GM23338 (cell line): ENCODE results near the gene CHD8. TPM values are rescaled to one million over a fixed set of nuclear protein-coding genes. Genes with fewer than 3 reads are reported as not detected.
A peak's percentile ranks its signal among the peaks of the same experiment; 100 is the strongest.

Source experiments
- ATAC-seq: fragments of 200-7000 bp; cut with Tn5 transposase; 3 replicates; pipeline ENCODE4 v1.9.1; 2020
- DNase-seq: peaks from one replicate; pipeline ENCODE4 v3.0.0-alpha.2; 2015; ENCODE audit warnings: low spot score
- H2AFZ ChIP-seq: fragments of 200-600 bp; sonication (generic); 2 replicates; pipeline ENCODE4 v1.8.0; 2016; ENCODE audit warnings: antibody characterized with exemption, mild to moderate bottlenecking, moderate library complexity
- H3F3A ChIP-seq: fragments of 200-600 bp; sonication (generic); replicated peaks from 2 replicates; pipeline ENCODE4 v1.8.0; 2017; ENCODE audit warnings: antibody characterized with exemption, mixed run types, low read depth
- H3K27ac ChIP-seq: fragments of 200-600 bp; sonication (generic); 2 replicates; pipeline ENCODE4 v1.6.1; 2016; ENCODE audit warnings: low read depth
- H3K27me3 ChIP-seq: fragments of 200-600 bp; sonication (generic); 2 replicates; pipeline ENCODE4 v1.8.0; 2016; ENCODE audit warnings: mild to moderate bottlenecking, mixed run types, moderate library complexity; ENCODE audit not compliant: insufficient read depth
- H3K36me3 ChIP-seq: fragments of 200-600 bp; sonication (generic); 2 replicates; pipeline ENCODE4 v1.8.0; 2016; ENCODE audit warnings: mild to moderate bottlenecking; ENCODE audit not compliant: insufficient read depth
- H3K4me1 ChIP-seq: fragments of 200-600 bp; sonication (generic); 2 replicates; pipeline ENCODE4 v1.8.0; 2016; ENCODE audit warnings: mild to moderate bottlenecking, moderate library complexity; ENCODE audit not compliant: insufficient read depth
- H3K4me2 ChIP-seq: fragments of 200-600 bp; sonication (generic); 2 replicates; pipeline ENCODE4 v1.7.1; 2017; ENCODE audit warnings: mixed run types
- H3K4me3 ChIP-seq: fragments of 200-600 bp; sonication (generic); 2 replicates; pipeline ENCODE4 v1.6.1; 2016; ENCODE audit warnings: mixed run types
- H3K79me2 ChIP-seq: fragments of 200-600 bp; sonication (generic); replicated peaks from 2 replicates; pipeline ENCODE4 v1.8.0; 2017; ENCODE audit warnings: mild to moderate bottlenecking; ENCODE audit not compliant: insufficient read depth
- H3K9me2 ChIP-seq: fragments of 200-600 bp; sonication (generic); 2 replicates; pipeline ENCODE4 v1.8.0; 2017; ENCODE audit not compliant: insufficient read depth
- H4K20me1 ChIP-seq: fragments of 200-600 bp; sonication (generic); replicated peaks from 2 replicates; pipeline ENCODE4 v1.8.0; 2017; ENCODE audit warnings: mild to moderate bottlenecking; ENCODE audit not compliant: insufficient read depth
- H3K27ac Mint-ChIP-seq: 2 replicates; pipeline ENCODE4 v1.8.0; 2020; ENCODE audit warnings: inconsistent platforms, mild to moderate bottlenecking, moderate library complexity, mixed read lengths
- H3K27me3 Mint-ChIP-seq: 3 replicates; pipeline ENCODE4 v1.8.0; 2022; ENCODE audit warnings: low read depth, mild to moderate bottlenecking, moderate library complexity, mixed read lengths, inconsistent platforms; ENCODE audit not compliant: insufficient read depth, poor library complexity
- H3K36me3 Mint-ChIP-seq: 3 replicates; pipeline ENCODE4 v1.8.0; 2021; ENCODE audit warnings: low read depth, mild to moderate bottlenecking, inconsistent platforms, moderate library complexity, mixed read lengths
- H3K4me1 Mint-ChIP-seq: 3 replicates; pipeline ENCODE4 v1.8.0; 2020; ENCODE audit warnings: mild to moderate bottlenecking, inconsistent platforms, mixed read lengths
- H3K4me3 Mint-ChIP-seq: 3 replicates; pipeline ENCODE4 v1.8.0; 2021; ENCODE audit warnings: moderate library complexity, mild to moderate bottlenecking, inconsistent platforms, mixed read lengths
- H3K9me3 Mint-ChIP-seq: 3 replicates; pipeline ENCODE4 v1.8.0; 2020; ENCODE audit warnings: moderate library complexity, mild to moderate bottlenecking, inconsistent platforms, mixed read lengths
- EZH2 ChIP-seq: fragments of 200-600 bp; sonication (generic); IDR thresholded peaks from one replicate; pipeline ENCODE4 v1.8.0; 2017; ENCODE audit warnings: antibody characterized with exemption, mild to moderate bottlenecking, low read depth; ENCODE audit not compliant: unreplicated experiment
- EZH2phosphoT487 ChIP-seq: fragments of 200-600 bp; sonication (generic); IDR thresholded peaks from one replicate; pipeline ENCODE4 v1.8.1; 2018; ENCODE audit warnings: antibody characterized with exemption; ENCODE audit not compliant: unreplicated experiment
- JUNB ChIP-seq: IDR thresholded peaks from one replicate; pipeline ENCODE4 v1.6.1; 2016; ENCODE audit warnings: antibody characterized with exemption; ENCODE audit not compliant: unreplicated experiment
- NANOG ChIP-seq: IDR thresholded peaks from 2 replicates; pipeline ENCODE4 v1.6.1; 2016; ENCODE audit warnings: antibody characterized with exemption, borderline replicate concordance
- POLR2AphosphoS5 ChIP-seq: IDR thresholded peaks from 2 replicates; pipeline ENCODE4 v1.6.1; 2016; ENCODE audit warnings: antibody characterized with exemption, low read depth
- STAT1 ChIP-seq: IDR thresholded peaks from one replicate; pipeline ENCODE4 v1.6.1; 2016; ENCODE audit warnings: antibody characterized with exemption; ENCODE audit not compliant: unreplicated experiment
- ZNF114 ChIP-seq: fragments of 250-450 bp; sonication (Bioruptor Pico); IDR thresholded peaks from 2 replicates; pipeline ENCODE4 v1.5.0; 2020; ENCODE audit warnings: mild to moderate bottlenecking, moderate library complexity
- polyA plus RNA-seq: library from polyadenylated mRNA; unstranded; fragments of >200 nt; fragmentation: Nextera tagmentation; extraction: Ambion mirVana; gene quantifications from 2 replicates; pipeline ENCODE4 v1.2.1, GENCODE V29; 2016
- total RNA-seq: library from RNA; depleted of rRNA; stranded (reverse); fragments of >200 nt; shearing (Covaris generic); gene quantifications from 2 replicates; pipeline ENCODE4 v1.2.3, GENCODE V29; 2014
- TF ChIP-seq, protein P1 (sequence below), 2 experiments: fragments of 200-600 bp in 1 of 2; sonication (generic) in 1 of 2; conservative IDR thresholded peaks; 2 replicates each; pipeline versions ENCODE4 v1.5.1 to v1.6.1; 2016 to 2017; ENCODE audit warnings: antibody characterized with exemption in 2 of 2, low read depth in 2 of 2, mild to moderate bottlenecking in 2 of 2, moderate library complexity in 1 of 2
- TF ChIP-seq, protein P2 (sequence below): fragments of 250-450 bp; sonication (Bioruptor Pico); IDR thresholded peaks from 2 replicates; pipeline ENCODE4 v1.5.0; 2020; ENCODE audit warnings: mild to moderate bottlenecking, moderate library complexity

CHD8 gene
- total and polyA plus RNA-seq, 2 experiments from 2014 or later = 96.2 to 129 TPM

DNA sequence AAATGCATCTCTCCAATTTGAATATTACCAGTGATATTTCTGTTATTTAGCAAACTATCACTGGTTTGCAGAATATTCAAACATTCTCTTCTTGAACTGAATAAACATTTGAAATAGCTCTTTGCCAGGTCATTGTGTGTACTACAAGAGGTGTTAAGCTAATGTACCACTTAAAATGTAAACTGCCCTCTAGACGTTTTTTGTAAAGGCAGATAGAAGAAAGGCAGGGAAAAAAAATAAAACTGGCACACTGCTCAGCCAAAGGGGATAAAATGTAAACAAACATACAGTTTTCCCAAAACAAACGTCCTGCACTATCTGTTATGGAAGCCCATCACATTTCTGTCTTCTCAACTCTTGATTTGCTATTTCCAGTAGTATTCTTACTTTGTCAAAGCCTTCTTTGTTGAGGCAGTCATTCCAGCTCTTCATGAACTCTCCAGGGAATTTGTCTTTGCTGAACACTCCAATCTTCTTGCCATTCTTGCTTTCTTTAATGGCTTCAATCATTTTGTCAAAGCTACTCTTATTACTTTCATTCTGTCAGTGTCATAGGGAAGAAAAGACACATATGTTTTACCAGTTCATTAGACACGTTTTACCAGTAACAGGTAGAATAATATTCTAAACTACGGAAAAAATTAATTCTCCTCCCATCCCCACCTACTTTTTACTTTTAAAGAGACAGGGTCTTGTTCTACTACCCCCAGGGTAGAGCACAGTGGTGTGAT is 85.8 kb downstream of the CHD8 start:
- H3K27me3 Mint-ChIP-seq = no peaks in the 10 kb centered on the region
- Histone ChIP-seq H3K27me3 (no peaks in the 10 kb centered on the region), H3F3A (no peaks in the 10 kb centered on the region; the same call in 1 of the 2 replicates), H3K4me1 (no peaks in the 10 kb centered on the region), H3K9me2 (no peaks in the 10 kb centered on the region), H3K4me2 (no peak overlapping the region), H2AFZ (no peak overlapping the region), H4K20me1 (peaks cover 9% of the 10 kb centered on the region), H3K27ac (0 out of 2 replicates have a peak overlapping the region, but pooled peaks have one; percentile 37), H3K36me3 (peaks cover 74% of the 10 kb centered on the region), H3K79me2 (peaks cover 26% of the 10 kb centered on the region), H3K4me3 (no peak overlapping the region)
- no peak overlapping the region for H3K4me3 Mint-ChIP-seq
- H3K36me3 Mint-ChIP-seq = peaks cover 76% of the 10 kb centered on the region
- no peak for TF ChIP-seq EZH2phosphoT487
- no peak for TF ChIP-seq ZNF114
- TF ChIP-seq STAT1 = no peak
- TF ChIP-seq, protein P1, sequence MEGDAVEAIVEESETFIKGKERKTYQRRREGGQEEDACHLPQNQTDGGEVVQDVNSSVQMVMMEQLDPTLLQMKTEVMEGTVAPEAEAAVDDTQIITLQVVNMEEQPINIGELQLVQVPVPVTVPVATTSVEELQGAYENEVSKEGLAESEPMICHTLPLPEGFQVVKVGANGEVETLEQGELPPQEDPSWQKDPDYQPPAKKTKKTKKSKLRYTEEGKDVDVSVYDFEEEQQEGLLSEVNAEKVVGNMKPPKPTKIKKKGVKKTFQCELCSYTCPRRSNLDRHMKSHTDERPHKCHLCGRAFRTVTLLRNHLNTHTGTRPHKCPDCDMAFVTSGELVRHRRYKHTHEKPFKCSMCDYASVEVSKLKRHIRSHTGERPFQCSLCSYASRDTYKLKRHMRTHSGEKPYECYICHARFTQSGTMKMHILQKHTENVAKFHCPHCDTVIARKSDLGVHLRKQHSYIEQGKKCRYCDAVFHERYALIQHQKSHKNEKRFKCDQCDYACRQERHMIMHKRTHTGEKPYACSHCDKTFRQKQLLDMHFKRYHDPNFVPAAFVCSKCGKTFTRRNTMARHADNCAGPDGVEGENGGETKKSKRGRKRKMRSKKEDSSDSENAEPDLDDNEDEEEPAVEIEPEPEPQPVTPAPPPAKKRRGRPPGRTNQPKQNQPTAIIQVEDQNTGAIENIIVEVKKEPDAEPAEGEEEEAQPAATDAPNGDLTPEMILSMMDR (conservative IDR thresholded peaks at IDR 0.05; ENCODE audit: low read depth in 2 of 2) = no peak
- TF ChIP-seq POLR2AphosphoS5 = no peak
- no peaks in the 10 kb centered on the region for H3K4me1 Mint-ChIP-seq
- DNase-seq = no peak
- no peak for ATAC-seq
- H3K9me3 Mint-ChIP-seq = no peaks in the 10 kb centered on the region
- no peak overlapping the region for H3K27ac Mint-ChIP-seq

DNA sequence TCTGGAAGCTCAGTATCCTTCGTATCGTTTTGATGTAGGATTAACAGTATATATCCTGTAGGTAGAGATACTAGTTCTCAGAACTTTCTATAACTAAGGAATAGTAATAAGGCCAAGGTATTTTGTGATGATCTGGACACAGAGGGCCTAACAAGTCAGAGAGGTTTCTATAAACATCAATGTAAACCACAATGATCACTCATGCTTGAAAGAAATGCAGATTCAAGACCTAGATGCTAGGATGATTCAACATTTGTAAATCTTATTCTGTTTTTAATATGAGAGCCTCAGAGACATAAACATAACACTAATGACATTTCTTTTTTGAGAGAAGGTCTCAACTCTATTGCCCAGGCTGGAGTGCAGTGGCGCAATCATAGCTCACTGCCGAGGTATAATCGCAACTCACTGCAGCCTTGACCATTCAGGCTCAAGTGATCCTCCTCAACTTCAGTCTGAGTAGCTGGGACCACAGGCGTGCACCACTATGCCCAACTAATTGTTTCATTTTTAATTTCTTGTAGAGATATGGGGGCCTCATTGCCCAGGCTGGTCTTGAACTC is 88.3 kb downstream of the CHD8 start:
- H3F3A ChIP-seq = peaks cover 4% of the 10 kb centered on the region; the same call in 1 of the 2 replicates
- H3K36me3 ChIP-seq = peaks cover 96% of the 10 kb centered on the region
- no peak overlapping the region for H3K4me3 Mint-ChIP-seq
- ATAC-seq = no peak
- H3K27me3 Mint-ChIP-seq = no peaks in the 10 kb centered on the region
- no peak overlapping the region for H3K4me2 ChIP-seq
- peaks cover 93% of the 10 kb centered on the region for H3K36me3 Mint-ChIP-seq
- no peak overlapping the region for H3K27ac Mint-ChIP-seq
- H3K27ac ChIP-seq = no peak overlapping the region
- H4K20me1 ChIP-seq = peaks cover 4% of the 10 kb centered on the region; the same call in 1 of the 2 replicates
- DNase-seq = no peak
- peaks cover 4% of the 10 kb centered on the region; the same call in 1 of the 2 replicates for H3K79me2 ChIP-seq
- H3K4me1 ChIP-seq = no peaks in the 10 kb centered on the region
- H3K9me3 Mint-ChIP-seq = no peaks in the 10 kb centered on the region
- H3K9me2 ChIP-seq = no peaks in the 10 kb centered on the region
- no peaks in the 10 kb centered on the region for H3K4me1 Mint-ChIP-seq
- no peak overlapping the region for H3K4me3 ChIP-seq
- H2AFZ ChIP-seq = no peak overlapping the region
- no peaks in the 10 kb centered on the region for H3K27me3 ChIP-seq
- no peak for TF ChIP-seq NANOG
- TF ChIP-seq, protein P2, sequence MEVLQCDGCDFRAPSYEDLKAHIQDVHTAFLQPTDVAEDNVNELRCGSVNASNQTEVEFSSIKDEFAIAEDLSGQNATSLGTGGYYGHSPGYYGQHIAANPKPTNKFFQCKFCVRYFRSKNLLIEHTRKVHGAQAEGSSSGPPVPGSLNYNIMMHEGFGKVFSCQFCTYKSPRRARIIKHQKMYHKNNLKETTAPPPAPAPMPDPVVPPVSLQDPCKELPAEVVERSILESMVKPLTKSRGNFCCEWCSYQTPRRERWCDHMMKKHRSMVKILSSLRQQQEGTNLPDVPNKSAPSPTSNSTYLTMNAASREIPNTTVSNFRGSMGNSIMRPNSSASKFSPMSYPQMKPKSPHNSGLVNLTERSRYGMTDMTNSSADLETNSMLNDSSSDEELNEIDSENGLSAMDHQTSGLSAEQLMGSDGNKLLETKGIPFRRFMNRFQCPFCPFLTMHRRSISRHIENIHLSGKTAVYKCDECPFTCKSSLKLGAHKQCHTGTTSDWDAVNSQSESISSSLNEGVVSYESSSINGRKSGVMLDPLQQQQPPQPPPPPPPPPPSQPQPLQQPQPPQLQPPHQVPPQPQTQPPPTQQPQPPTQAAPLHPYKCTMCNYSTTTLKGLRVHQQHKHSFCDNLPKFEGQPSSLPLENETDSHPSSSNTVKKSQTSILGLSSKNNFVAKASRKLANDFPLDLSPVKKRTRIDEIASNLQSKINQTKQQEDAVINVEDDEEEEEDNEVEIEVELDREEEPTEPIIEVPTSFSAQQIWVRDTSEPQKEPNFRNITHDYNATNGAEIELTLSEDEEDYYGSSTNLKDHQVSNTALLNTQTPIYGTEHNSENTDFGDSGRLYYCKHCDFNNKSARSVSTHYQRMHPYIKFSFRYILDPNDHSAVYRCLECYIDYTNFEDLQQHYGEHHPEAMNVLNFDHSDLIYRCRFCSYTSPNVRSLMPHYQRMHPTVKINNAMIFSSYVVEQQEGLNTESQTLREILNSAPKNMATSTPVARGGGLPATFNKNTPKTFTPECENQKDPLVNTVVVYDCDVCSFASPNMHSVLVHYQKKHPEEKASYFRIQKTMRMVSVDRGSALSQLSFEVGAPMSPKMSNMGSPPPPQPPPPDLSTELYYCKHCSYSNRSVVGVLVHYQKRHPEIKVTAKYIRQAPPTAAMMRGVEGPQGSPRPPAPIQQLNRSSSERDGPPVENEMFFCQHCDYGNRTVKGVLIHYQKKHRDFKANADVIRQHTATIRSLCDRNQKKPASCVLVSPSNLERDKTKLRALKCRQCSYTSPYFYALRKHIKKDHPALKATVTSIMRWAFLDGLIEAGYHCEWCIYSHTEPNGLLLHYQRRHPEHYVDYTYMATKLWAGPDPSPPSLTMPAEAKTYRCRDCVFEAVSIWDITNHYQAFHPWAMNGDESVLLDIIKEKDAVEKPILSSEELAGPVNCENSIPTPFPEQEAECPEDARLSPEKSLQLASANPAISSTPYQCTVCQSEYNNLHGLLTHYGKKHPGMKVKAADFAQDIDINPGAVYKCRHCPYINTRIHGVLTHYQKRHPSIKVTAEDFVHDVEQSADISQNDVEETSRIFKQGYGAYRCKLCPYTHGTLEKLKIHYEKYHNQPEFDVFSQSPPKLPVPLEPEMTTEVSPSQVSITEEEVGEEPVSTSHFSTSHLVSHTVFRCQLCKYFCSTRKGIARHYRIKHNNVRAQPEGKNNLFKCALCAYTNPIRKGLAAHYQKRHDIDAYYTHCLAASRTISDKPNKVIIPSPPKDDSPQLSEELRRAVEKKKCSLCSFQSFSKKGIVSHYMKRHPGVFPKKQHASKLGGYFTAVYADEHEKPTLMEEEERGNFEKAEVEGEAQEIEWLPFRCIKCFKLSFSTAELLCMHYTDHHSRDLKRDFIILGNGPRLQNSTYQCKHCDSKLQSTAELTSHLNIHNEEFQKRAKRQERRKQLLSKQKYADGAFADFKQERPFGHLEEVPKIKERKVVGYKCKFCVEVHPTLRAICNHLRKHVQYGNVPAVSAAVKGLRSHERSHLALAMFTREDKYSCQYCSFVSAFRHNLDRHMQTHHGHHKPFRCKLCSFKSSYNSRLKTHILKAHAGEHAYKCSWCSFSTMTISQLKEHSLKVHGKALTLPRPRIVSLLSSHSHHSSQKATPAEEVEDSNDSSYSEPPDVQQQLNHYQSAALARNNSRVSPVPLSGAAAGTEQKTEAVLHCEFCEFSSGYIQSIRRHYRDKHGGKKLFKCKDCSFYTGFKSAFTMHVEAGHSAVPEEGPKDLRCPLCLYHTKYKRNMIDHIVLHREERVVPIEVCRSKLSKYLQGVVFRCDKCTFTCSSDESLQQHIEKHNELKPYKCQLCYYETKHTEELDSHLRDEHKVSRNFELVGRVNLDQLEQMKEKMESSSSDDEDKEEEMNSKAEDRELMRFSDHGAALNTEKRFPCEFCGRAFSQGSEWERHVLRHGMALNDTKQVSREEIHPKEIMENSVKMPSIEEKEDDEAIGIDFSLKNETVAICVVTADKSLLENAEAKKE (CRISPR knock-in tag) = no peak
- no peak for TF ChIP-seq EZH2phosphoT487
- no peak for TF ChIP-seq POLR2AphosphoS5
- TF ChIP-seq STAT1 = no peak
- TF ChIP-seq, protein P1 (conservative IDR thresholded peaks at IDR 0.05; ENCODE audit: low read depth in 2 of 2) = no peak
- no peak for TF ChIP-seq ZNF114
- no peak for TF ChIP-seq EZH2
- TF ChIP-seq JUNB = no peak
